HG03064 (cell line): ENCODE results near the gene OTOP3.
"Not testable (repeated sequence)": the region's sequence is repeated elsewhere in the genome, so short reads cannot be mapped to it uniquely, and the experiment has no call there.

Experiments
- ATAC-seq: cut with Tn5 transposase; IDR thresholded peaks from one replicate; pipeline ENCODE4 v1.9.1; 2021; ENCODE audit warnings: low read depth; ENCODE audit not compliant: unreplicated experiment

OTOP3 gene

GRCh38 chr17:74959826-74960515, 24.3 kb downstream of the OTOP3 start:
- no peak for ATAC-seq

- no peak for ATAC-seq
Observed at GRCh38 chr17:74960570-74961342, 25.1 kb downstream of the OTOP3 start.

GRCh38 chr17:74961657-74962350, 26.1 kb downstream of the OTOP3 start:
- no peak for ATAC-seq

GRCh38 chr17:74962622-74963394, 27.1 kb downstream of the OTOP3 start:
- ATAC-seq, result no peak

GRCh38 chr17:74963656-74964055, 28.0 kb downstream of the OTOP3 start:
- no peak for ATAC-seq

- no peak for ATAC-seq
Observed at GRCh38 chr17:74964246-74964761, 28.6 kb downstream of the OTOP3 start.

GRCh38 chr17:74964988-74965622, 29.4 kb downstream of the OTOP3 start:
- ATAC-seq, result no peak

- no peak for ATAC-seq
Observed at GRCh38 chr17:74968361-74968780, 32.7 kb downstream of the OTOP3 start.

- ATAC-seq, result not testable (repeated sequence)
Observed at GRCh38 chr17:74969501-74969900, 33.8 kb downstream of the OTOP3 start.

- no peak for ATAC-seq
Observed at GRCh38 chr17:74970395-74970794, 34.7 kb downstream of the OTOP3 start.

GRCh38 chr17:74971069-74971841, 35.6 kb downstream of the OTOP3 start:
- ATAC-seq, result no peak

GRCh38 chr17:74971842-74972106, 36.1 kb downstream of the OTOP3 start:
- no peak for ATAC-seq

- no peak for ATAC-seq
Observed at GRCh38 chr17:74972107-74972972, 36.6 kb downstream of the OTOP3 start, which contains the start of gene HID1. HID1 (minus strand) TSS chr17:74972759; CDS start chr17:74972656, 103 bp downstream.

GRCh38 chr17:74972973-74973328, 37.3 kb downstream of the OTOP3 start:
- ATAC-seq, result no peak

- no peak for ATAC-seq
Observed at GRCh38 chr17:74975943-74976342, 40.2 kb downstream of the OTOP3 start.

GRCh38 chr17:74977802-74978201, 42.1 kb downstream of the OTOP3 start:
- no peak for ATAC-seq

- no peak for ATAC-seq
Observed at GRCh38 chr17:74978240-74978639, 42.5 kb downstream of the OTOP3 start.

GRCh38 chr17:74979408-74980146, 43.9 kb downstream of the OTOP3 start:
- no peak for ATAC-seq
